GM18520 (cell line): ENCODE results near the gene TRIM68.

ENCODE experiments used
- ATAC-seq: cut with Tn5 transposase; IDR thresholded peaks from one replicate; pipeline ENCODE4 v1.9.1; 2021; ENCODE audit not compliant: unreplicated experiment

TRIM68 gene

DNA sequence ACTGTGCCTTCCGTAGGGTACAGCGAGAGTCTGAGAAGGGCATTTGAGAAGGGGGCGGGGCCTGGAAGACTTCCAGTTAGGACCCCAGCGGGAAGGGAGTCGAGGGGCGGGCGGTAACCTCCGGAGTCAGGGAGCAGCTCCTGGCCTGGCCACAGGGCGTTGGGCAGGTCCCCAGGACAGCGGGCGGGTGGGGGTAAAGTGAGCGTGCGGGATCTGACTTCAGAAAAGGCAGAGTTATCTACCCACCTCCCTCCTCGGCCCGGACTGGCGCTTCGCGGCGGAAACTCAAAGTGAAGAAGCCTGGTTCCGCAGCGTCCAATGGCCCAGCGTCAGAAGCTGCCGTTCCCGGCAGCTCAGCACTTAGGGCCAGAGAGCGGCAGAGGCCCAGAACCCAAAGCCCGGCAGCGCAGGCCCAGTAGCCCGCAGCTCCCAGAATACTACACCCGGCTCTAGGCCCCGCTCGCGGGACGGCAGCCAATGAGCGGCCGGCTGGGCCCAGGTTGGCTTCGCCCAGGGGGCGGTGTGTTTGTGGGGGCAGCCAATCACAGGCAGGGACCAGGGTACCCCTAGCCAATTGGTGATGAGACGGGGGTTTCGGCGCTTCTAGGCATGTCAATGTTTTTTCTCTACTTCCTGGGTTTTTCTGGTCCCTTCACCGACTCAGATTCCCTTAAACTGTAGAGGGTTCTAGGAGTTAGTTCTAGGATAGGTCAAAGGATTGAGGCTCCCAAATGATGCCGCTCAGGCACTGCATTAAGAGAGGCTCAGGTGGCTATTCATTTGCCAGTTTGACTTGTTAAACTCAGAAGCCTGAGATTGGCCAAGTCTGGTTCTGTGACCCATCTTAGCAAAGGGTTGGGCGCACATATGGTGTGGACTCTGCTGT is at the start of gene TRIM68:
Gene TRIM68 (minus strand): TSS at position 451 of the 886 bp plus-strand sequence. CDS start 2,727 bp downstream, outside the sequence.
- ATAC-seq: peak; percentile 100

DNA sequence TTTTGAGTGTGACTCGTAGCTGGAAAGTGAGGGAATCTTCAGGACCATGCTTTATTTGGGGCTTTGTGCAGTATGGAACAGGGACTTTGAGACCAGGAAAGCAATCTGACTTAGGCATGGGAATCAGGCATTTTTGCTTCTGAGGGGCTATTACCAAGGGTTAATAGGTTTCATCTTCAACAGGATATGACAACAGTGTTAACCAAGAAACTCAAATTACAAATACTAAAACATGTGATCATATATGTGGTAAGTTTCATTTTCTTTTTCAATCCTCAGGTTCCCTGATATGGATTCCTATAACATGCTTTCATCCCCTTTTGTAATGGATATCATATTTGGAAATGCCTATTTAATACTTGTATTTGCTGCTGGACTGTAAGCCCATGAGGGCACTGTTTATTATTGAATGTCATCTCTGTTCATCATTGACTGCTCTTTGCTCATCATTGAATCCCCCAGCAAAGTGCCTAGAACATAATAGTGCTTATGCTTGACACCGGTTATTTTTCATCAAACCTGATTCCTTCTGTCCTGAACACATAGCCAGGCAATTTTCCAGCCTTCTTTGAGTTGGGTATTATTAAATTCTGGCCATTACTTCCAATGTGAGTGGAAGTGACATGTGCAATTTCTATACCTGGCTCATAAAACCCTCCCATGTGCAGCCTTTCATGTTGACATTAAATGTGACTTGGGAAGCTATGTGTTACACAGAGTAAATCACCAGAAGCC is 46.8 kb upstream of the TRIM68 start:
- ATAC-seq: peak; percentile 83

DNA sequence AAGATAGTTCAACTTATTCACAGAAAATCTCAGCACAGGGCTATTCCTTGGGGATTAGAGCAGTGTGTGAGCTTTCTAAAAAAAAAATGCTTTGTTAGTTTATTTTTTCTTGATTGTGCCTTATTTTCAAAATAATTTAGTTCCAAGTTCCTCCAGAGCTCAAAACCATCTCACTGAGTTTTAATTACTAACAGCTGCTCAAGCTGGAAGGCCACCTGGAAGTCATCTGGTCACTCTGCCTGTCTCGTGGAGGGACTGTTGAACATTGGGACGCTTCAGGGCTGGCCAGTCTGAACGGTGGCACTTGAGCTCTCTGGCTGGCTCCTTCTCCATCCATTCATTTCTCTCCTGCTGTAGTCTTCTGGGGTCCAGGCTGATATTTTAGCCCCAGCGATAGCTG is 39.7 kb upstream of the TRIM68 start:
- ATAC-seq: no peak

- ATAC-seq: no peak
Measured at GRCh38 chr11:4645974-4646373, 37.9 kb upstream of the TRIM68 start.

DNA sequence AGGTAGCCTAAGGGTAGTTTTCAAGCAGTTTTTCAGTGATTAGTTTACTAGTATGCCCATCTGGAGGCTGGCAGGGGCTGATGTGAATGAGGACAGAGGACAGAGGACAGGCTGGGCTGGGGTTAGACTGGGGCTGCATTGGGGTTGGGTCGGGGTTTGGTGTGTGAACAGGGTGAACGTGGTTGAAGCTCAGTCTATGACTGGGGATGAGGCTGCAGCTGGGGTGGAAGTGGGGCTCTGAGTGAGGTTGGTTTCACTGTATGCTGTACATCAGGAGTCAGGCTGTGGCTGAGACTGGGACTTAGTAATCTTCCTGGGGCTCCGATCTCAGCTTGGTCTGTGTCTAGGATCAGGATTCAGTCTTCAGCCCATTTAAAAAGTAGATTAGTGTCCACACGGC is 36.2 kb upstream of the TRIM68 start:
- no peak for ATAC-seq

GRCh38 chr11:4643682-4644081 is 35.7 kb upstream of the TRIM68 start, which contains the start of gene OR51E1:
Gene OR51E1, plus strand, starts transcription at chr11:4643982. Its CDS starts 8,545 bp downstream, at chr11:4652527.
- ATAC-seq: no peak

- ATAC-seq: no peak
Measured at GRCh38 chr11:4643076-4643475, 35.0 kb upstream of the TRIM68 start.

DNA sequence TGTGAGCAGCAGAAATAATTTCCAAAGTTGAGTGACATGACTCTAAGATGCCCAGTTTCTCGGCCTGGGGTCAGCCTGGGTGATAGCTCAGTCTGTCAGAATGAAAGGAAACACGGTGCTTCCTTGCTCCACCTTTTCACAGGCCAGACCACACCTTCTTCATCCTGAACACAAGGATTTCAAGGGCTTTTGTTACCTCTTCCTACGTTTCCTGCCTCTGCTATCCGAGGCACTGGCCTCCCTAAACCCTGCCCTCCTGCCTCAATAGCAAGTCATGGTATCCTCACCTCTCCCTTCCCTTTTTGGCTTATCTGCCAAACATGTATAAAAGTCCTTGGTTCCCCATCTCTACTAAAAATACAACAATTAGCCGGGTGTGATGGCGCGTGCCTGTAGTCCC is 34.0 kb upstream of the TRIM68 start:
- no peak for ATAC-seq

- ATAC-seq: no peak
Measured at GRCh38 chr11:4641501-4641900, 33.5 kb upstream of the TRIM68 start.

- no peak for ATAC-seq
Measured at GRCh38 chr11:4639931-4640330, 31.9 kb upstream of the TRIM68 start.

DNA sequence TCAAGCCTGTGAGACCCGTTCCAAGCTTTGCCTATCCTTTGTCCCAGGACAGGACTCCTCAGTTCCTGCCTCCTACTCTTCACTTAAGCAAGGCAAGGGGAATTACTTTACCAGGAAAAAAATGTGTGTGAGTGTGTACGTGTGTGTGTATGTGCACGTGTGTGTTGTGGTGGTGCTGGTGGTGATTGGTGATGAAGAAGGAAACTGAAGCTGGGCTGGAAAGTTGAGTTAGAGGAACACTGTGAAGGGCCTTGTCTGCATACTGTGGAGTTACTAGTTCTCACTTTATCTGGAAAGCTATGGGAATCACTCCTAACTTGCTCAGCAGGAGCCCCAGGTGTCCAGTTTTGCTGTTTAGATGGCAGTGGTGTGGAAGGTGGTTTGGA is 29.6 kb upstream of the TRIM68 start:
- no peak for ATAC-seq

GRCh38 chr11:4636962-4637661 is 29.1 kb upstream of the TRIM68 start, which contains the start of gene OR51D1:
Gene OR51D1, plus strand, starts transcription at chr11:4637477. Its CDS starts 2,314 bp downstream, at chr11:4639791.
- ATAC-seq: peak; percentile 80

DNA sequence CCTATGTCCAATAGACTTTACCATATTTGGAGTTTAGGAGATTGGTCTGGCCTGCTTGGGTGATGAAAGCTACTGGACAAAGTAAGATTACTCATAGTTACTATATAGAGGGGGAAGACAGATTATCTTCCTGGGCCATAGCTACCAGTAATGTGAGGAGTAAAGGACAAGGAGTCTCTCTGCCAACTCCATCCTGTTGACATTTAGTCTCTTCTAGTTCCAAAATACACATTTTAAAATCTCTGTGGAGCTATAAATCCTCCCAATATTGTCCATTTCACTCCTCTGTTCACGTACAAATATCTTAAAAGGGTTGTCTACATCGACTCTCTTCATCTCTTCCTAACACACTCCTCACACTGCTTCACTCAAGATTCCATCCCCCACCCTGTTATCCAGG is 28.1 kb upstream of the TRIM68 start:
- no peak for ATAC-seq

DNA sequence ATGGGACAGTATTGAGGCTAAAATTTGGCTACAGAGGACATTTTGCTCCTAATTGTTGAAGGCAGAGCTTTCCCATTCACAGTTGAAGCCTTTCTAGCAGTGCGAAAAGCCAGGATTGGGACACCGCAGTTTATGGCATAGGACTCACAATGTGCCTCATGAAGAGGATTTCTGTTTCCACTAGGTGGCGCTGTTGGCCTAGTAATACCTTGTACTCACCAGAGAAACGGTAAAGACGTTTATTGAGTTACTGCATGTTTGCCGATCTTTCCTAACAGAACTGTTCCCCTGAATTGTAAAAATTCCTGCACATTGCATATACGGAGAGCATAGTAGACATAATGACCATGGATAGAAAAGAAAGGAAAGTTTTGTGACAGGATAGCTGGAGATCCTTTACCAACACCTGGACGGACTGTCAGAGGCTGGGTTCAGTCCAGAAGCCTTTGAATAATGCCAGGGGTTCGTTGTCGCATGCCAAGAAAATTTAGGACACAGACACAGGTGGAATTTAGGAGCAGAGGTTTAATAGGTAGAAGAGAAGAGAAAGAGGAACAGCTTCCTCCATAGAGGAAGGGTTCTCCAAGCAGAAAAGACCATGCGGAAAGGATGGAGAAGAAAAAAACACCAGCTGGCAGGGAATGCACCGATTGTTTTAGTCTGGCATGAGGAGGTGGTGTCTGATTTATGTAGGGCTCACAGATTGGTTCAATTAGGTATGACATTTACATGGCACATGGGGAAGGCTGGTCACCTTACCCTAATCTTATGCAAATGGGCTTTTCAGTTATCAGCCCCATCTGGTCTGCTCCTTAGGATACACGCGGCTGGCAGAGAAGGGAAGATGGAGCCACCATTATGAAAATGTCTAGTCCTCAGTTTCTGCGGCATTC is 18.4 kb upstream of the TRIM68 start:
- ATAC-seq: no peak

- no peak for ATAC-seq
Measured at GRCh38 chr11:4619514-4619913, 11.5 kb upstream of the TRIM68 start.

DNA sequence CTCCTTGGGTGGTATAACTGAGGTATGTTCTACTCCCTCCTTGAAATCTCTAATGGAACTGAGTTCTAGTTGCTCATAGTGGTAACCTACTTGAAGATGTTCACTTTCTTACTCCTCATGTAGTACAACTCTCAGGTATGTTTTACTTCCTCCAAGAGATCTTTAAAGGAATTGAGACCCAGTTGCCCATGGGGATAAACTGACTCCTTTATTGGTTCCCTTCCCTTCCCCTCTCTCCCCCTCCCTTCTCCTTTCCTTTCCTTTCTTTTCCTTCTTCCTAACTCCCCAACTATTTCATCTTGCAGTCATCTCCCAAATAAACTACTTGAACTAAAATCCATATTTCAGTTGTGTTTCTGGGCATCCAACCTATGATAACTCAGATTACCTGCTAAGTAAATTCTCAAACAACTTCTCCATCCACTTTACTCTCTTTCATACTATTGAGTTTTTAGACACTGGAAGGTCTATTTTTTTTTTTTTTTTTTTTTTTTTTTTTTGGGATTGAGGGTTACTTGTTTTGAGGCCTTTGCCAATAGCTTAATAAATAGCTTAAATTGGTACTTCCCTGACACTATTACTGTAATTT is 7.9 kb upstream of the TRIM68 start:
- no peak for ATAC-seq

DNA sequence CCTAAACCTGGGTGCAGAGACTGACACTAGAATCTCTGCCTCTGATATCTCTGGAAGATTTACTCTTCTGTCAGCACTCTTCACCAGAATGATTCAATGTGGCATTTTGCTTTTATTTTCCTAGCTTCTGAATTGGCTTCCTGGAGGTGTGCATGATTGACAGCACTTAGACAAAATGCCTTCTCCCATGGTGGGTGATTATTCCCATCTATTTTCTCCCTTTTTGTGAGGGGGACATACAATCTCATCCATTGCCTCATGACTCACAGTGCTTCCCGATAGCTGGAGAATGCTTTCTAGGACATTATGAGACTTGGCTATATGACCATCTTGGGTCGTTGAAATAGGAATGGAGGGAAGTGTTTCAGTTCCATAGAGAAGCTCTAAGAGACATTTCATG is 4.0 kb upstream of the TRIM68 start:
- no peak for ATAC-seq

GRCh38 chr11:4610258-4610935 is 2.4 kb upstream of the TRIM68 start:
- no peak for ATAC-seq

GRCh38 chr11:4607096-4607495 is 935 bp downstream of the TRIM68 start:
- no peak for ATAC-seq
